Keratinocyte (primary cell): ENCODE results near the gene LSM3.

ENCODE experiments used
- CTCF ChIP-seq, 3 experiments: IDR thresholded peaks in 1 of 3; conservative IDR thresholded peaks in 1 of 3; optimal IDR thresholded peaks in 1 of 3; 2 replicates in 2 of 3; 3 replicates in 1 of 3; pipeline versions ENCODE3 to v1.5.1; 2011; ENCODE audit warnings: low read length in 3 of 3, mild to moderate bottlenecking in 3 of 3, moderate library complexity in 2 of 3, control low read depth in 1 of 3, inconsistent platforms in 1 of 3; ENCODE audit not compliant: insufficient read depth in 2 of 3; ENCODE audit errors: extremely low read depth in 1 of 3
- EZH2 ChIP-seq: IDR thresholded peaks from one replicate; pipeline ENCODE4 v1.6.1; 2012; ENCODE audit warnings: inconsistent platforms, mild to moderate bottlenecking, low read length, moderate library complexity

DNA sequence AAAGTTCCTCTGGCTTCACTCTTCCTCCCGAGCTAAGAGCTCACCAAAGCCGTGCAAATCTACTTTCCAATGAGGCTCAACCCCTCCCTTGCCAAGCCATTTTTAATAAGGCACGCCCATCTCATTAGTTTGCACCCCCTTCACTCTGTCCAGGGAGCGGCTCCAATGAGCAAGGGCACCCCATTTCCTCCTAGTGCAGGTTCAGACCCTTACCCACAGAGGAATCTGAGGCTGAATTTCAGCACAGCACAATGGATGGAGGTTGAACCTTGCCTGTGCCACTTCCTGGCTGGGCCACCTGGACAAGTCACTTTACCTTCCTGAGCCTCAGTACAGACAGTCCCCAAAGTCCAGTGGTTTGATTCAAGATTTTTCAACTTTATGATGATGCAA, 25.7 kb upstream of the LSM3 start:
- TF ChIP-seq CTCF (optimal IDR thresholded peaks at IDR 0.05 in 1 of 3, IDR thresholded peaks at IDR 0.05 in 1 of 3, conservative IDR thresholded peaks at IDR 0.05 in 1 of 3; ENCODE audit: extremely low read depth in 1 of 3, insufficient read depth in 2 of 3, low read length in 3 of 3): no peak
- no peak for TF ChIP-seq EZH2
